Measurements from ENCODE around the gene PPM1M.
A peak's percentile ranks its signal among the peaks of the same experiment; 100 is the strongest.

Gene PPM1M

GRCh38 chr3:52213901-52214300 lies 31.7 kb upstream of the PPM1M start:
- no peak for DNase-seq
- intact Hi-C loops (cut with DNase I): no loop called here

DNA sequence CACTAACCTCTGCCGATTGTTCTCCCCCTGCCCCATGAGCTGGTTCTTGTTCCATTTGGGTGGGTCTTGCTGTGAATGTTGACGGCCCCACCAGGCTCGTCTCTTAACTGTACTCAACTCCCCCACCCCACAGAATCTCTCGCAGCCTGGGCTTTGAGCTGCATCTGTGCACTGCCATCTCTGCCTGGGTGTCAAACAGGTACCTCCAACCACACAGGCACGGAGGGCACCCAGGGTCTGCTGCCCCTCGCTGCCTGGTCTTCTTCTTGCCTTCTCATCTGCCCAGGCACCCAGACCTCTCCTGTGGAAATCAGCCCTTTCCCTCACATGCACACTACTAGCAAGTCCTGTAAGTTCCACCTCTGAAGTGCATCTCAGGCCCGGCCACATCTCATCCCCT lies 30.2 kb upstream of the PPM1M start:
- intact Hi-C loops (cut with DNase I): no loop called here
- peak in 1 of 10 donors; percentile 60 for DNase-seq

DNA sequence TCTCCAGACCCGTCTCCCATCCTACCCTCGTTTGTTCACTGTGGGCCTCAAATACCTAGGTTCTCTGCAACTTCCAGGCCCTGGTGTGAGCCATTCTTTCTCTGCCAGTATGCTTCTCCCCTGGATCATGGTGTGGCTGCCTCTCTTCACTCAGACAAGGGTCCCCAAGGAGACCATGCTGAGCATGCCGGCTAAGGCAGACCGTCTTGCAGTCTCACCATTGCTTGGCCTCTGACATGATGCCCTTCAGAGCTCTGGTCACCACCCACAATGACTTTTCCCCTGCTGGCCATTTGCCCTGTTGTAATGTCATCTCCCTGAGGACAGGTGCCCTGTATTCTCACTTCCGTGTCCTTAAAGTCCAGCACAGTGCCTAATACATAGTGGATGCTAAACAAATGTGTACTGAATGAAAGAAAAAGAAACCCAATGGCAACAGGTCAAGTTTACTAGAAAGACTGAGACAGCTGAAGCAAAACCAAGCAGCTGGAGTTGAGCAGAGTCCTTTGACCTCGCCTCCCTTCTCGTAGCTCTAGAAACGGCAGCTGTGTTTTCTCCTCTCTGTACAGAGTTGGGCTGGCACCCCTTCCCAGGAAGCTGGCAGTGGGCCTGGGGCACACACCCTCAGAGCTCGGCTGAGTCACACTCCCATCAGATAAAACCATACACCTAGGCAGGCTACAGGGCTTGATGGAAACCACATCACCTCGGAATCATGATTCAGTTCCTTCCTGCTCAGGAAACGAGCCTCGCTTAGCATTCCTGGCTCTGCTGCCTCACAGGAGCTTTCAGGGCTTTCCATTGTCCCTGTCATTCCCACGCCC lies 28.8 kb upstream of the PPM1M start:
- peak in 2 of 10 donors; percentile 48 to 77 for DNase-seq
- intact Hi-C loops (cut with DNase I): no loop called here

DNA sequence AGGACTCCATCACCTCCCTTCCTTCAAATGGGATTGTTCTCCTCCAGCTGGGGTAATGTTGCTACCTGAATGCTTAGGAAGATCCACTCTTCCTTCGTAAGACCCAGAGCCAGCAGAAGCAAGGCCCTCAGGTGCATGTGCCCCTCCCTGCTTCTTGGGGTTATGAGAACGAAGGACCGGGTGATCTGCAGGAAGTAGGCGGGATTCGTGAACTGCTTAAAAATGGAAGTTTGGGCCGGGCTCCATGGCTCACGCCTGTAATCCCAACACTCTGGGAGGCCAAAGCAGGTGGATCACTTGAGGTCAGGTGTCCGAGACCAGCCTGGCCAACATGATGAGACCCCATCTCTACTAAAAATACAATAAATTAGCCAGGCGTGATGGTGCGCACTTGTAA lies 28.2 kb upstream of the PPM1M start:
- peak in 2 of 10 donors; percentile 59 to 70 for DNase-seq
- intact Hi-C loops (cut with DNase I): no loop called here

DNA sequence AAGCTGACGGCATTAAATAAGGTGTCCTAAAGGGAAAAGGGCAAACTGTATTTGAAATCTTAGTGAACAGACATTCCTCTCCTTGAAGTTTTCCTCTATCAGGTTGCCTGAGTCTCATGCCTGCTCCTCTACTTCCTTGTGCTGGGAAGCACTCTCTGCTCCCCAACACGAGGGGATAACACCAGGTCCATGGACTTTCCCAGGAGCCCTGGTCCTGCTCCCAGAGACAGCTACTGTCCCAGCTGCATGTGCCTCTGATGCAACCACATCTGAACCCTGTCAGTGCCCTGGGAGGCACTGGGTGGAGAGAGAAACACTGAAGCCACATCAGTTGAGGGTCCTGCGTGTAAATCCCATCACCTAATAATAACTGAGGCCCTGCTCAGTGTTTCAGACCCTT lies 27.5 kb upstream of the PPM1M start:
- intact Hi-C loops (cut with DNase I): no loop called here
- DNase-seq: peak in 1 of 10 donors; percentile 21

DNA sequence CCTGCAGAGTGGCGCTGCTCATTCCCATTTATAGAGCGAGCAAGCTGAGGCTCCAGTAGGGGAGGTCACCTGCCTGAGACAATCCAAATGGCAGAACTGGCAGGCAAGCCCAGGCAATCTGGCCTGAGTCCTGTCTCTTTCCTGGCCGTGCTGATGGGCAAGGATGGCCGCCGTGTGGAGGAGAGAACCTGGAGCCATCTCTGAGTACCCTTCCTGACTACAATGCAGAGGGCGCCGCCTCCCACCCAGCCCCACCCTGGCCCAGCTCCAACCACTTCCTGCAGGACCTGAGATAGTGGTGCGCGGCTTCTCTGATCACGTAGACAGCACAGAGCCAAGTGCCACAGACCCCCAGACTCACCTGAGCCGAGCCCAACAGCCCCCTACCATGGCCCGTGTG lies 27.1 kb upstream of the PPM1M start:
- peak in 2 of 10 donors; percentile 32 to 63 for DNase-seq
- intact Hi-C loops (cut with DNase I): no loop called here

- peak in 2 of 10 donors; percentile 47 to 81 for DNase-seq
- intact Hi-C loops (cut with DNase I): no loop called here
Observed at GRCh38 chr3:52218937-52219650, 26.5 kb upstream of the PPM1M start.

DNA sequence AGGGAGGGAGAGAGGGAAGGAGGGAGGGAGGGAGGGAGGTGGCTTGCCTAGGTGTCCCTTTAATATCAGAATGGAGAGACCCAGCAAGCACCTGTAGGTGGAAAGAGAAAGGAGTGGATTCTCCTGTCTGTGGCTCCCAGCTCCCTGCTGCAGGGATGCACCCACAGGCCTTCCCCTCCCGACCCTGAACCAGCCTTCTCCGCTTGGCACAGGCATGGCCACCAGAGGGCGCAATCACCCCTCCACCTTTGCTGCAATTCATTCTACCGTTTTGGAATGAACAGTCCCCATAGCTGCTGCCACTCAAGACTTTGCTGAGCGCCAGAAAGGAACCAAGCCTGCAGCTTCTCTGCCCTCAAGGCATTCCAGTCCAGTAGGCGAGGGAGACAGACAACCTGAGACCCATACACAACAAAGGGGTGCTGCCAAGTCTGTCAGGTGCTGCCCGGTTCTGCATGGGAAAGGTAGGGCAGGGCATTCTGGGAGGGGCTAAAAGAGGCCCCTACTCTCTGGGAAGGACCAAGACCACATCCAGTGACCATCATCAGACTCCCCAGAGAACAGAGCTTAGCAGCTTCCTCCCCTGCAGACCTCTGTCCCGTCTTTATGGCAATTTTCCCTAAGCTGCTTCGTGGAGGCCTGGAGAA lies 25.1 kb upstream of the PPM1M start:
- DNase-seq: peak; percentile 67 to 97 (median 90)
- intact Hi-C loops (cut with DNase I): loop anchor here (5.0 kb wide), 1 partner anchor 122 kb away; no protein-coding TSS in a partner anchor

GRCh38 chr3:52221141-52221562 lies 24.4 kb upstream of the PPM1M start:
- intact Hi-C loops (cut with DNase I): loop anchor here (5.0 kb wide), 1 partner anchor 121 kb away; no protein-coding TSS in a partner anchor
- DNase-seq: peak in 1 of 10 donors; percentile 75

DNA sequence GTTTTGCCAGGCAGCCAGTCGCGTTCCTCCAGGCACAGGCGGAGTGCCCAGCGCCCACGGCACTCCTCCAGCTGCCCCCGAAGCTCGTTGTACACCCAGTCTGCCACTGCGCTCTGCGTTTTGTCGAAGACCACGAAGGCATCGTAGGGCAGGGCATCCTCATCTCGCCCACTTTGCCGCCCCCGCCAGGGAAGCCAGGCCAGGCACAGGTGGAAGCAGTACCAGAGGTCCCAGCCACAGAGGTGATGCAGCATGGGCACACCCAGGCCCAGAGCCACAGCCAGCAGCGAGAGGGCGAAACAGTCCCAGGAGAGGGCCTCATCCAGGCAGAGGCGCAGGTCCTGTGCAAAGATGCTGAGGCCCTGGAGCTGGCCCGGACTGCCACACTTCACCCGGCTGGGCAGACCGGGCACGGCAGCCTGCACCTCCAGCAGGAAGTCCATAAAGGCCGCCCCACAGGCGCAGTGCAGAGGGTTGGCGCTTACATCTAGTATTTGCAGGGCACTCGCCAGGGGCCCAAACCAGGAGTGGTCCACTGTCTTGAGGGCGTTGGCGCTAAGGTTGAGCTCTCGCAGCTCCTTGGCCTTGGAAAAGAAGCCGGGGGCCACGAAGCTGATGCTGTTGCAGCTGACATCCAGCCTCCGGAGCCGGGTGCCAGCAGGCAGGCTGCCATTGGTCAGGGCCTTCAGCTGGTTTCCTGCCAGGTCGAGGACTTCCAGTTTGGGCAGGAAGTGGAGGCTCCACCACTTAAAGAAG lies 23.8 kb upstream of the PPM1M start:
- peak in 2 of 10 donors; percentile 79 to 84 for DNase-seq
- intact Hi-C loops (cut with DNase I): loop anchor here (5.0 kb wide), 1 partner anchor 121 kb away; no protein-coding TSS in a partner anchor

DNA sequence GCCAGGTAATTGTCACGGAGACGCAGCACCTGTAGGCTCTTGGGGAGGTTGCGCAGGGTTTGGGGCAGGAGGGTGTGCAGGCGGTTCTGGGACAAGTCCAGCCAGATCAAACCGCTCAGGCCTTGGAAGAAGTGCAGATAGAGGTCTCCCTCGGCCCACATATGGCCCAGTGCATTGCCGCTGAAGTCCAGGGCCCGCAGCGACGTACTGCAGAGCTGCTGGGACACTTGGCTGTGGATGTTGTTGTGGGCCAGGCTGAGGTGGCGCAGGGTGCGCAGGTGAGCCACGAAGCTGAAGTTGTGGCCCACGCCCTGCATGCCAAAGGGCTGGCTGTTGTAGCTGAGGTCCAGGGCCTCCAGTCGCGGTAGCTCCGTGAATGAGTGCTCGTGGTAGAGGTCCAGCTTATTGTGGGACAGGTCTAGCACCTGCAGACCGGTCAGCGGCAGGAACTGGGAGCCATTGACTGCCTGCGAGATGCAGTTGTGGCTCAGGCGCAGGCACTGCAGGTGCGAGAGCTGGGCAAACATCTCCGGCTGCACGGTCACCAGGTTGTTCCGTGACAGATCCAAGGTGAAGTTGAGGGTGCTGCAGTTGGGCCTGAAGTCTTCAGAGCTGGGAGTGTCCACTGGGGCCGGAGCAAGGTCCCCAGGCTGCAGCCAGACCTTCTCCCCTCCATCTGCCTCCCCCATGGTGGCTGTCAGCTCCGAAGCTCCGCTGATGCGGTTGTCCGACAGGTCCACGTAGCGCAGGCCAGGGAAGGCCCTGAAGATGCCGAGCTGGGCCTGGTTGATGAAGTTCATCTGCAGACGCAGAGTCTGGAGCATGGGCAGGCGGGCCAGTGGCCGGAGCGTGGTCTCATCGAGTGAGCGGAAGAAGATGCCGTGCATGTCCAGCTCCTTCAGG lies 23.0 kb upstream of the PPM1M start:
- intact Hi-C loops (cut with DNase I): loop anchor here (5.0 kb wide), 1 partner anchor 120 kb away; no protein-coding TSS in a partner anchor
- peak in 2 of 10 donors; percentile 75 to 76 for DNase-seq

DNA sequence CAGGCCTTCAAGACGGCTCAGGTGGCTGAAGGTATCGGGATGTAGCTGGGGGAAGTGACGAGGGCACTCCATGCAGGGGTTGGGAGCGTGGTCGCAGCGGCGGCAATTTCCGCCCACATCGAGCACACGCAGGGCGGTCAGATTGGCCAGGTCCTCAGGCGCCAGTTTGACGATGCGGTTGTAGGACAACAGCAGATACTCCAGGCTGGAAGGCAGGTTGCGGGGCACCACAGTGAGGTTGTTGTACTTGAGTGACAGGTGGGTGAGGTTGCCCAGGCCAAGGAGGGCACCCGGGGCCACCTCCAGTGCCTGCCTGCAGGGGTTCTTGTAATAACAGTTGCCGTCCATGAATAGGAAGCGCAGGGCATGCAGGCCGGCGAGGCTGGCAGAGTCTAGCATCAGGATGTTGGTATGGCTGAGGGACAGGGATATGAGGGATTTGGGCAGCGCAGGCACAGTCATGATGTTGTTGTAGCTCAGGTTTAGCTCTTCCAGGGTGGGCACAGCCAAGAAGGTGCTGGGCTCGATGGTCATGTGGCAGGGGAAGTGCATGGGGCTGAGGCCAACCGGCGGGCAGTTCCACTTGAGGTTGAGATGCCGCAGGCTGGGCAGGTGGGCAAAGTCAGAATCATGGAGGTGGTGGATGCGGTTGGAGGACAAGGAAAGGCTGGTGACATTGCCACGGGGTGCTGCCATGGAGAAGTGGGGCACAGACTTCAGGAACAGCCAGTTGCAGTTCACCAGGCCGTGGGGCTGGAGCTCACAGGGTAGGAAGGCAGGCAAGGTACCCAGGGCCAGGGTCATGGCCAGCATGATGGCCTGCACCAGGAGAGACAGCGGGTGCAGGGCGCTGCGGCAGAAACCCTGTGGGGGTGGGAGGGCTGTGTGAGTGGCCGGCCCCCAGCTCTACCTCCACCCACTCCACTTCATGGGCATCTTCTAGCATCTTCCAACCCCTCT lies 21.8 kb upstream of the PPM1M start:
- DNase-seq: peak in 2 of 10 donors; percentile 75 to 77
- intact Hi-C loops (cut with DNase I): loop anchor here (5.0 kb wide), 1 partner anchor 119 kb away; no protein-coding TSS in a partner anchor

GRCh38 chr3:52225452-52226228 lies 19.9 kb upstream of the PPM1M start, which contains the start of gene TLR9:
Gene TLR9, minus strand, starts transcription at chr3:52225645. Its CDS starts 116 bp downstream, at chr3:52225529.
- DNase-seq: peak in 2 of 10 donors; percentile 28 to 77
- intact Hi-C loops (cut with DNase I): no loop called here

- peak in 2 of 10 donors; percentile 53 to 65 for DNase-seq
- intact Hi-C loops (cut with DNase I): no loop called here
Observed at GRCh38 chr3:52226229-52226817, 19.2 kb upstream of the PPM1M start.

DNA sequence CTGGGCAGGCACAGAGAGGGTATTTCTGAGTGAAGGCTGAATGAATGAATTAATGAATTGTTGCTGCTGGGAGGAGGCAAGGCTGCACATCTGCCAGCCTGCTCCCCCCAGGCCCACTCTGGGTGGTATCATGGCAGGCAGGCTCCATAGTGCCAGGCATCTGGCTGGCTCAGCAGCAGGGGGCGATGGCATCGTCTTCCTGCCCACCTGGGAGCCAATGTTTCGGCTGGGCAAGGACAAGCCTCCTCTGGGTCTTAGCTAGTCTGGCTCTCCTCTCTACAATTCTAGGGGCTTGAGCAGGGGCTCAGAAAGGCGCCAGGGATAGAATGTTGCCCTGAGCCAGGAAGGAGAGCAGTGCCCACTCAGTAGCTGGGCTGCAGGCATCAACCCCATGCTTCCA lies 18.4 kb upstream of the PPM1M start:
- peak in 2 of 10 donors; percentile 45 to 78 for DNase-seq
- intact Hi-C loops (cut with DNase I): no loop called here

- intact Hi-C loops (cut with DNase I): no loop called here
- peak in 1 of 10 donors; percentile 12 for DNase-seq
Observed at GRCh38 chr3:52227766-52228165, 17.8 kb upstream of the PPM1M start.

All from posterior cingulate gyrus (tissue), 11 donors.